Fibroblast of skin of back (primary cell): ENCODE data around the gene HJURP.

ENCODE experiments used
- DNase-seq: peaks from one replicate; pipeline ENCODE4 v3.0.0-alpha.2; 2013

Gene HJURP

DNA sequence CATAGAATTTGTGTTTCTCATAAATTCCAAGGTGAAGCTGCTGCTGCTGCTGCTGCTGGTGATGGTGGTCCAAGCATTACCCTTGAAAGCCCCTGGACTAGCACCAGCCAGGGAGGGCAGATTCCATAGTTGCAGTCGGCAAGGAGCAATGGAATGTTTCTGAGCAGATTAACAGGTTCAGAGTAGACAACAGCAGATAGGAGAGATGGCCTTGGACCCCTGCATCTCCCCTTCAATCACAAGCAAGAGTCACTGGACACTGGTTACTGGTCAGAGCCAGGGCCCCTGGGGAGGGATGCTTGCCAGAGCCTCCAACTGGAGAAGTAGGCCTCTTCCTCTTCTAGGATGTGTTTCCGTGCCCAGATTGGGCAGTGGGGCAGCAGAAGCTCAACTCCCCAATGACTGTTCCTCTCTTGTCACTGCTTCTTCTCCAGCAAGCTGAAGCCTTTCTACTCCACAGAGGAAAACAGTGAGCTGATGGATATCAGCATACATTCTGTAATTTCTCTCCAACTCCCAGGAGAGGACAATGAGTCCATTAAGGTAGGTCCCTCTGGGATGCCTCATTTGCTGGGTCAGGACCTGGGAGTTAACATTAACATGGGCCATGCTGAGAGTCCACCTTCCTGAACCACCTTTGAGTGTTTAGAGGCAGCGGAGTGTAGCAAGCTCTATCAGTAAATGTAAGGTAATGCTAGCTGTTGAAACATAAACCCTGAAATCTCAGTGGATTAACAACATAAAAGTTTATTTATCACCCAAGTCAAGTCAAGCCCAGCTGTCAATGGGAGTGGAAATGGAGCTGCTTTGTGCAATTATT, 40.9 kb downstream of the HJURP start:
- no peak for DNase-seq

- DNase-seq: no peak
Measured at GRCh38 chr2:233811732-233812131, 42.6 kb downstream of the HJURP start.

DNA sequence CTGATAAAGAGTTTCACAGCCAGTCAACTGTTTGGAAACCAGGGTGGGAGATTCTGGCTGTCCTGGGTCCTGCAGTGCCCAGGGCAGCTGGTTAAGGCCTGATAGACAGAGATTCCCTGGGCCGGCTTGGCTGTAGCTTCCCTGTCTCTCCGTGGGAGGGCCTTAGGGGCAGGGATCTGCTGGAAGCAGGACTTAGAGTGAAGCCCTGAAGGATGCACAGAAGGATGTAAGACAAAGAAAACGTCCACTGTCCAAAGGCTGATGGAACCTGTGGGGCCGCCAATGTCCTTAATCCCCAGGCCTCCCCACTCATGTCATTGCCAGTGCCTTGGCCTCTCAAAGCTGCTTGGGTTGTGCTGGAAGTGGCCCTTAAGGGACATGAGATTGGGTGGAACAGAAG, 43.2 kb downstream of the HJURP start:
- DNase-seq: no peak

DNA sequence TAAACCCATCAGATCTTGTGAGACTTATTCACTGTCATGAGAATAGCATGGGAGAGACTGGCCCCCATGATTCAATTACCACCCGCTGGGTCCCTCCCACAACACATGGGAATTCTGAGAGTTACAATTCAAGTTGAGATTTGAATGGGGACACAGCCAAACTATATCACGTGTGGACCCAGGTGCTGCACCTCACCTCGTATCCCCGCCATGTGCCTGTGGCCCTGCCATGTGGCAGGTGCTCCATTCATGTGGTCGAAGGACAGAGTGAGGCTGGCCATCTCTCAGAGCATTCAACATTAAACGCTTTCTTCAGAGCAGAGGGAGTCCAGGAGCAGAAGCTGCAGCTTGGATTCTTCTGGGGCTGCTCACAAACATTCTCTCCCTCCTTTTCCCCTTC, 44.0 kb downstream of the HJURP start:
- DNase-seq: no peak

DNA sequence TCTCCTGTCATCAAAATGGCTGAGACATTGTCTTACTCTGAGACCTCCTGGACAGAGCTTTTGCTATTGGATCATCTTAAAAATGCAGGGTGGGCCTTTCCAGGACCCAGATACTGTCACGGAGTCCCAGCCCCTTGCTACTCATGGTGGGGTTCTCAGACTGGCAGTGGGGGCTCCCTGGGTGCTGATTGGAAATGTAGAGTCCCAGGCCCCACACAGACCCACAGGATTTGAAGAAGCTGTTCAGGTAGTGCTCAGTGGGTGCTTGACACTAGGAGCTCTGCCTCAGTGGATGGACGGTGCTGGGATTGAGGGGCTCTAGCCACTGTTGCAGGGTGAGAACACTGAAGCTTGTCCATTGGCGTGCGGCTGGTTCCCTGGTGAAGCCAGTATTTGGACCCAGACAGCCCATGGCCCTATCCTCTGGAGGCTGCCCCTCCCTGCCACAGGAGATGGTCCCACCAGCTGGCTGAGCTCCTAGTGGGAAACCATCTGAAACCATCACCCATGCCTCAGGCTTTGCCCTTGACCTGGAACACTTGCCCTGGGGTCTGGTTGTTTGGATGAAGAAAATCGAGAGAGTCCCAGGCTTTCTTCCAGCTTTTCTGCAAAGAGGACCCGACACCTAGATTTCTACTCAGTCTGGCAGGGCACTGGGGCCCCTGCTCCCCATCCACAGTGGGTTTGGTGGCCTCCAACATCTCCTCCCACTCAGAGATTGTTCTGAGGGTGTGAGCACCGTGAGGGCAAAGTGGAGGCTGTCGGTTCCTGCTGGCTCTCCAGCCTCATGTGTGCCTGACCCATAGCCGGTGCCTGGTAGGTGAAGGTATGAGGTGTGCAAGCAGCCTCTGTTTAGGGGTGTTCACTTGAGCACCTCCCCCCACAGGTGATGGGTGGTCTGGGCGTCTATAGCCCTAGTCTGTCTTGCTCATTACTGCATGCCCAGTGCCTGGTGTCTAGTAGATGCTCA, 46.1 kb downstream of the HJURP start:
- no peak for DNase-seq

DNA sequence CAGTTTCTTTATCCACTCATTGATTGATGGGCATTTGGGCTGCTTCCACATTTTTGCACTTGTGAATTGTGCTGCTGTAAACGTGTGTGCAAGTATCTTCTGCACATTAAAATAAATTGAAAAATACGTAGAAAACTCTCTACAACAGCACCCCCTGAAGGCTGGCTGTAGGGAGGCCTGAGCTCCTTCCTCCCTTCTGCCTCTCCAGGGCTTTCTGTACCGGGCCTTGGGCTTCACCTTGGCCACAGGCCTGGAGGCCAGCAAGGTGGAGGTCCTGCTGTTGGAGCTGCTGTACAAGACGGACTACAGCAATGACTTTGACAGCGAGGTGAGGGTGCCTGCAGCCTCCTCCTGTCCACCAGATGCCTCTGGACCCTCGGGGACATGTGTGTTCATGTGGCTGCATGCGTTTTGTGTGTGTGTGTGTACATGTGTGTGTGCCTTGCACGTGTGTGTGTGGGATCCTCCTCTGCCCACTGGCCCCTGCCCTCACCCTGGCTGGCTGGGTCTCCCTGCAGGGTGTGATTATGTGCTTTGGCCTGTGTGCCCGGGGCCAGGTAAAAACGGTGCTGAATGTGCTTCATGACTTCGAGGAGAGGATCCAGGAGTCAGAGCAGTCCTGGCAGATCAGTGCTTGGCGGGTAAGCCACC, 47.0 kb downstream of the HJURP start:
- no peak for DNase-seq

DNA sequence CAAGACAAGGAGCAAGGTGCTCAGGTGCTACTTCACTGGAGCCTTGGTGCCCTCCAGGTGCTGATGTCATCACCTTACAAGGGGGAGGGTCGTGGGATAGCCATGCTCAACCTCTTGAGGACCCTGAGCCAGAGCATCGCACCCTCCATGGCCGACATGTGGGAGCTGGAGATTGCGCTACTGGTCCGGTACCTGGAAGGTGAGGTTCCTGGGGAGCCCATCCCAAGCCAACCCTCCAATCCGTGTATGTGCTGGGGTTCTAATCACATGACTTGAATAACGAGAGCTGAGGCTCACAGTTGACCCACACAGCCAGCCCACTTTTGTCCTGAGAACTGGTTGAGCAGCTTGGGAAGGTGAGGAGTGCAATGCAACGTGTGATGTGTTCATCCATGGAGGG, 50.3 kb downstream of the HJURP start:
- no peak for DNase-seq

- DNase-seq: no peak
Measured at GRCh38 chr2:233803292-233803911, 50.9 kb downstream of the HJURP start.

GRCh38 chr2:233802132-233802815, 52.1 kb downstream of the HJURP start:
- no peak for DNase-seq

DNA sequence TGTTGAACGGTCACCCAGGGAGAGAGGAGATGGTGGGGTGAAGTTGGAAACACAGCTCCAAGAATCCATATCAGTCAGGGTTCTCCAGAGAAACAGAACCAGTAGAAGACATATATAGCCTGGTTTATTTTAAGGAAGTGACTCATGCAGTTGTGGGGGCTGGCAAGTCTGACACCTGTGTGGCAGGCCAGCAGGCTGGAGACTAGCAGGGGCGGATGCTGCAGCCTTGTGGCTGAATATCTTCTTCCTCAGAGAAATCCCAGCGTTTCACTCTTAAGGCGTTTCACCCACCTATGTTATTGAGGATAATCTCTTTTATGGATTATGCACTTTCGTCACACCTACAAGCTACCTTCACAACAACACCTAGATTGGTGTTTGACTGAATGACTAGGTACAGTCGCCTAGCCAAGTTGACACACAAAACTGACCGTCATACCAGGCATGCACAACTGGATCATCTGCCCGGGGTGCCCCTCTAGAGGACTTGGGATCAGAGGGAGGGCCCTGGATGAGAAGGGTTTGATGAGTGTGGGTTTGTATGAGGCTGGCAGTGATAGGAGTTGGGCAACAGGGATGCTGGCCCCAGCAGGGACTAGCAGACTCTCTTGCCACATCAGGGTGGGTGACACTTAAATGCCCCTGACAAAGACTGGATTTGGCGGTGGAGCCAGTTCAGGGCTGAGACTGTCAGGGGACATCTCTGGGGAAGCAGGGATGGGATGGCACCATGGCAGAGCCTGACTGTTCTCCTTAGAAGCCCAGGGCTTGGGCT, 52.8 kb downstream of the HJURP start:
- no peak for DNase-seq

DNA sequence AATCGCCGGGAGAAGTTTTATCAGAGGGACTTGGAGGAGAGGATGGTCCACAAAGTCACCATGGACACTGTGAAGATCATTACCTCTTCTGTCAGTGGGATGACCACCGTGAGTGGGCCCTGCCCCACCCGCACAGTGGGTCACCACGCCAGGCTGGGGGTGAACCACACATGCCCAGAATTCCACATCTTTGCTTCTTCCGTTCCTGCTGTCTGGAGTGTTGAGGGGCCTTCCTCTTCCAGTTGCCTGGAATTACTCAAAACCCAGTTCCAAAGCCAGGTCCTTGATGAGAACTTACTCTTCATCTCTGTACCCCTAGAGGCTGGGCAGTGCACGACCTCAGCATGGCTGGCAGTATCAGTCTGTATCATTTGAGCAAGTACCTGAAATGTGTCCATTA, 54.1 kb downstream of the HJURP start:
- DNase-seq: no peak

GRCh38 chr2:233799716-233800115, 54.6 kb downstream of the HJURP start:
- no peak for DNase-seq

DNA sequence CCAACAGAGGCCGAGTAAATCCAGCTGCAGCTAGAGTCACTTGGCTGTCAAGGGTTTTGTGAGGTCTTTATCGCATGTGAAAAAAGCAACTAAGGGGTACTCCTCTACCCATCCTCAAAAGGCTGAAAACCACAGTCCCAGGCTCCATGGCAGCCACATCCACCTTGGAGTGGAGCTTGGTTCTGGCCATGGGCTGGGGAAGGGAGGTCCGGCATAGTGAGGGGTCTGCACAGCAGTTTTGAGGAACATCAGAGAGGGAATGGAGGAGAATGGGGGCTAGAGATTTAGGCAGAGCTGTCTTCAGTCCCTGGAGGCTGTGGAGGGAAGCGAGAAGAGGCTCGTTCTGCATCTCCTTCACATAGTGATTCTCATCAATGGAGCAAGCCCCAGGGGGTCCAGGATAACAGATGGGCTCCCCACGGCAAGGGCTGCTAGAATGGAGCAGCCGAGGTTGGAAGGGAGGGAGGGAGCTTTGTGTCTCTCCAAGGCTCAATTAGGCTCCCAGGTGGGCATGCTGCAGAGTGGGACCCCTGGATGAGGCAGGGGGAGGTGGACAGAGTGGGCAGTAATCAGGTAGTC, 55.2 kb downstream of the HJURP start:
- no peak for DNase-seq

GRCh38 chr2:233798335-233799086, 55.8 kb downstream of the HJURP start:
- DNase-seq: no peak

GRCh38 chr2:233796254-233796653, 58.1 kb downstream of the HJURP start:
- no peak for DNase-seq

GRCh38 chr2:233795735-233796171, 58.6 kb downstream of the HJURP start:
- DNase-seq: no peak

DNA sequence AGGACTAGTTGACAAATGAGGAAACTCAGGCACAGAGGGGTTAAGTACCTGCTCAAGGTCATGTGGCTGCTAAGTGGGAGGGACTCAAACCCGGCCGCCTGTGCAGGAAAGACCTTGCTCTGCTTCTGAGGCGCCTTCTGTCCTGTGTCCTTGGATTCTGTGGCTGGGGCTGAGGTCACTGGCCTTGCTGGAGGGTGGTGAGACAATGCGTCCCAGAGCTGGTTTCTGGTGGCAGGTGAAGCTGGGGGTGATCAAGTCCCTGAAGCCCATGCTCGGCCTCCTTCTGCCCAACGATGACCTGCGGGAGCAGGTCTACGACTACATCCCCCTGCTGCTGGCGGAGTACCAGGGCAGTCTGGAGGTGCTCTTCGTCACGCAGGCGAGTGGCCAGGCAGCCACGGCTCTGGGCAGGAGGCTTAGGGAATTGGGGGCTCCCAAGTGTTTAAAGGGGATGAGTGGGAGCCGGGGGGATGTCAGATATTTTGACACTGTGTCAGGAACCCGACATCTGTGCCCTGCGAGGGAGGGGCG, 60.1 kb downstream of the HJURP start:
- DNase-seq: no peak

GRCh38 chr2:233793465-233794127, 60.7 kb downstream of the HJURP start:
- no peak for DNase-seq

- no peak for DNase-seq
Measured at GRCh38 chr2:233792720-233793119, 61.6 kb downstream of the HJURP start.
